ENCODE results near the gene ADAM19.

Gene ADAM19

GRCh38 chr5:157575381-157576020 lies at the start of gene ADAM19:
Gene ADAM19, minus strand, starts transcription at chr5:157575775. Its CDS starts 79 bp downstream, at chr5:157575696.
- DNase-seq (ENCODE audit: low read depth in 1 of 2, low spot score in 1 of 2), result peak in 1 of 2 donors; percentile 44

GRCh38 chr5:157624144-157624543 lies 48.6 kb upstream of the ADAM19 start:
- DNase-seq (ENCODE audit: low read depth in 1 of 2, low spot score in 1 of 2), result no peak

- DNase-seq (ENCODE audit: low read depth in 1 of 2, low spot score in 1 of 2), result no peak
These were observed 45.2 kb upstream of the ADAM19 start for GRCh38 chr5:157620776-157621175.

GRCh38 chr5:157618191-157618765 lies 42.7 kb upstream of the ADAM19 start:
- no peak for DNase-seq (ENCODE audit: low read depth in 1 of 2, low spot score in 1 of 2)

- DNase-seq (ENCODE audit: low read depth in 1 of 2, low spot score in 1 of 2), result no peak
These were observed 41.2 kb upstream of the ADAM19 start for GRCh38 chr5:157616785-157617184.

GRCh38 chr5:157613385-157614245 lies 38.0 kb upstream of the ADAM19 start:
- no peak for DNase-seq (ENCODE audit: low read depth in 1 of 2, low spot score in 1 of 2)

GRCh38 chr5:157612581-157612980 lies 37.0 kb upstream of the ADAM19 start:
- no peak for DNase-seq (ENCODE audit: low read depth in 1 of 2, low spot score in 1 of 2)

- DNase-seq (ENCODE audit: low read depth in 1 of 2, low spot score in 1 of 2), result no peak
These were observed 36.2 kb upstream of the ADAM19 start for GRCh38 chr5:157611571-157612476.

- DNase-seq (ENCODE audit: low read depth in 1 of 2, low spot score in 1 of 2), result no peak
These were observed 35.4 kb upstream of the ADAM19 start for GRCh38 chr5:157610990-157611389.

GRCh38 chr5:157608972-157609565 lies 33.5 kb upstream of the ADAM19 start:
- no peak for DNase-seq (ENCODE audit: low read depth in 1 of 2, low spot score in 1 of 2)

- peak; percentile 34 to 36 for DNase-seq (ENCODE audit: low read depth in 1 of 2, low spot score in 1 of 2)
These were observed 32.0 kb upstream of the ADAM19 start for GRCh38 chr5:157607371-157608161.

- DNase-seq (ENCODE audit: low read depth in 1 of 2, low spot score in 1 of 2), result no peak
These were observed 30.5 kb upstream of the ADAM19 start for GRCh38 chr5:157606046-157606445.

GRCh38 chr5:157603333-157604190 lies 28.0 kb upstream of the ADAM19 start:
- peak; percentile 34 to 56 for DNase-seq (ENCODE audit: low read depth in 1 of 2, low spot score in 1 of 2)

- peak in 1 of 2 donors; percentile 30 for DNase-seq (ENCODE audit: low read depth in 1 of 2, low spot score in 1 of 2)
These were observed 26.9 kb upstream of the ADAM19 start for GRCh38 chr5:157602505-157602904.

GRCh38 chr5:157600252-157600651 lies 24.7 kb upstream of the ADAM19 start:
- DNase-seq (ENCODE audit: low read depth in 1 of 2, low spot score in 1 of 2), result no peak

GRCh38 chr5:157599565-157599964 lies 24.0 kb upstream of the ADAM19 start:
- no peak for DNase-seq (ENCODE audit: low read depth in 1 of 2, low spot score in 1 of 2)

GRCh38 chr5:157598350-157598936 lies 22.9 kb upstream of the ADAM19 start:
- DNase-seq (ENCODE audit: low read depth in 1 of 2, low spot score in 1 of 2), result no peak

- no peak for DNase-seq (ENCODE audit: low read depth in 1 of 2, low spot score in 1 of 2)
These were observed 21.7 kb upstream of the ADAM19 start for GRCh38 chr5:157597277-157597676.

Data from activated T-helper 1 cell treated with anti-CD3 and anti-CD28 coated beads, Interleukin-2, amount 50 U/mL, for 16 hours (primary cell).